Activated T-helper 17 cell treated with anti-CD3 and anti-CD28 coated beads, Interleukin-2, amount 50 U/mL, for 72 hours (primary cell): Measurements from ENCODE around the gene DLG4. TPM values are rescaled to one million over a fixed set of nuclear protein-coding genes. Genes with fewer than 3 reads are reported as not detected.

Experiments
- ATAC-seq: fragments of 150-1000 bp; cut with Tn5 transposase; replicated peaks from 2 replicates; pipeline ENCODE4 v1.10.0; 2021; ENCODE audit warnings: mild to moderate bottlenecking, moderate library complexity
- H3K27ac Mint-ChIP-seq: one replicate; pipeline ENCODE4 v1.8.0; 2022; ENCODE audit warnings: mixed read lengths
- H3K27me3 Mint-ChIP-seq: one replicate; pipeline ENCODE4 v1.8.0; 2022; ENCODE audit warnings: mixed read lengths
- H3K36me3 Mint-ChIP-seq: one replicate; pipeline ENCODE4 v1.8.0; 2022; ENCODE audit warnings: low read depth, mild to moderate bottlenecking, mixed read lengths
- H3K4me1 Mint-ChIP-seq: one replicate; pipeline ENCODE4 v1.8.0; 2022; ENCODE audit warnings: mixed read lengths
- H3K4me3 Mint-ChIP-seq: one replicate; pipeline ENCODE4 v1.8.0; 2022; ENCODE audit warnings: mild to moderate bottlenecking, mixed read lengths
- H3K9me3 Mint-ChIP-seq: one replicate; pipeline ENCODE4 v1.8.0; 2022; ENCODE audit warnings: mixed read lengths
- total RNA-seq, 2 donors: library from RNA; stranded (reverse); gene quantifications; one replicate each; pipeline ENCODE4 v1.2.3, GENCODE V29; 2022

DLG4 gene
- total RNA-seq, 2 donors from 2014 or later: 5.9 to 19.4 TPM

- Mint-ChIP-seq H3K36me3 (peaks cover 92% of the 10 kb centered on the region), H3K27ac (no peak overlapping the region), H3K9me3 (no peaks in the 10 kb centered on the region), H3K4me3 (no peak overlapping the region), H3K27me3 (no peaks in the 10 kb centered on the region), H3K4me1 (peaks cover 24% of the 10 kb centered on the region)
- no peak for ATAC-seq
These were observed 9.3 kb upstream of the DLG4 start for GRCh38 chr17:7228920-7229319.

- no peak overlapping the region for H3K27ac Mint-ChIP-seq
- no peak overlapping the region for H3K4me3 Mint-ChIP-seq
- no peaks in the 10 kb centered on the region for H3K27me3 Mint-ChIP-seq
- no peak for ATAC-seq
- peaks cover 95% of the 10 kb centered on the region for H3K36me3 Mint-ChIP-seq
- peaks cover 15% of the 10 kb centered on the region for H3K4me1 Mint-ChIP-seq
- H3K9me3 Mint-ChIP-seq: no peaks in the 10 kb centered on the region
These were observed 7.4 kb upstream of the DLG4 start for GRCh38 chr17:7226721-7227710.

GRCh38 chr17:7225711-7226331 lies 6.2 kb upstream of the DLG4 start:
- Mint-ChIP-seq H3K27ac (no peak overlapping the region), H3K36me3 (peaks cover 95% of the 10 kb centered on the region), H3K9me3 (no peaks in the 10 kb centered on the region), H3K4me1 (peaks cover 17% of the 10 kb centered on the region), H3K27me3 (no peaks in the 10 kb centered on the region), H3K4me3 (no peak overlapping the region)
- no peak for ATAC-seq

GRCh38 chr17:7224661-7225111 lies 5.0 kb upstream of the DLG4 start:
- ATAC-seq: no peak
- peaks cover 95% of the 10 kb centered on the region for H3K36me3 Mint-ChIP-seq
- no peaks in the 10 kb centered on the region for H3K27me3 Mint-ChIP-seq
- H3K9me3 Mint-ChIP-seq: no peaks in the 10 kb centered on the region
- H3K4me3 Mint-ChIP-seq: no peak overlapping the region
- H3K27ac Mint-ChIP-seq: no peak overlapping the region
- peaks cover 22% of the 10 kb centered on the region for H3K4me1 Mint-ChIP-seq

GRCh38 chr17:7224110-7224509 lies 4.5 kb upstream of the DLG4 start:
- peaks cover 94% of the 10 kb centered on the region for H3K36me3 Mint-ChIP-seq
- no peaks in the 10 kb centered on the region for H3K9me3 Mint-ChIP-seq
- no peaks in the 10 kb centered on the region for H3K27me3 Mint-ChIP-seq
- no peak overlapping the region for H3K27ac Mint-ChIP-seq
- ATAC-seq: no peak
- H3K4me3 Mint-ChIP-seq: no peak overlapping the region
- peaks cover 26% of the 10 kb centered on the region for H3K4me1 Mint-ChIP-seq

GRCh38 chr17:7223375-7223774 lies 3.7 kb upstream of the DLG4 start:
- Mint-ChIP-seq H3K27ac (no peak overlapping the region), H3K4me3 (no peak overlapping the region), H3K36me3 (peaks cover 86% of the 10 kb centered on the region), H3K27me3 (no peaks in the 10 kb centered on the region), H3K9me3 (no peaks in the 10 kb centered on the region), H3K4me1 (peaks cover 31% of the 10 kb centered on the region)
- no peak for ATAC-seq

GRCh38 chr17:7222972-7223292 lies 3.3 kb upstream of the DLG4 start:
- peaks cover 27% of the 10 kb centered on the region for H3K4me1 Mint-ChIP-seq
- no peak overlapping the region for H3K27ac Mint-ChIP-seq
- no peak overlapping the region for H3K4me3 Mint-ChIP-seq
- H3K36me3 Mint-ChIP-seq: peaks cover 82% of the 10 kb centered on the region
- no peaks in the 10 kb centered on the region for H3K27me3 Mint-ChIP-seq
- ATAC-seq: no peak
- no peaks in the 10 kb centered on the region for H3K9me3 Mint-ChIP-seq

GRCh38 chr17:7222093-7222971 lies 2.7 kb upstream of the DLG4 start:
- H3K9me3 Mint-ChIP-seq: no peaks in the 10 kb centered on the region
- H3K36me3 Mint-ChIP-seq: peaks cover 76% of the 10 kb centered on the region
- H3K27ac Mint-ChIP-seq: peak overlapping the region; percentile 98
- no peaks in the 10 kb centered on the region for H3K27me3 Mint-ChIP-seq
- ATAC-seq: no peak
- peaks cover 24% of the 10 kb centered on the region for H3K4me1 Mint-ChIP-seq
- H3K4me3 Mint-ChIP-seq: peak overlapping the region; percentile 94

GRCh38 chr17:7221278-7222092 lies 1.8 kb upstream of the DLG4 start:
- Mint-ChIP-seq H3K4me1 (peaks cover 26% of the 10 kb centered on the region), H3K9me3 (no peaks in the 10 kb centered on the region), H3K4me3 (peak overlapping the region; percentile 94), H3K27ac (peak overlapping the region; percentile 98), H3K27me3 (no peaks in the 10 kb centered on the region), H3K36me3 (peaks cover 68% of the 10 kb centered on the region)
- no peak for ATAC-seq

- Mint-ChIP-seq H3K27me3 (no peaks in the 10 kb centered on the region), H3K4me1 (peaks cover 32% of the 10 kb centered on the region)
These were observed 1.1 kb upstream of the DLG4 start for GRCh38 chr17:7220593-7221277.

GRCh38 chr17:7219229-7219811 lies 316 bp downstream of the DLG4 start:
- Mint-ChIP-seq H3K9me3 (no peaks in the 10 kb centered on the region), H3K4me3 (peak overlapping the region; percentile 94), H3K27ac (peak overlapping the region; percentile 98), H3K4me1 (peaks cover 41% of the 10 kb centered on the region), H3K27me3 (no peaks in the 10 kb centered on the region), H3K36me3 (peaks cover 55% of the 10 kb centered on the region)
- no peak for ATAC-seq

More at GRCh38 chr17:7220593-7221277, 1.1 kb upstream of the DLG4 start:
- peak; percentile 52 for ATAC-seq
- no peaks in the 10 kb centered on the region for H3K9me3 Mint-ChIP-seq
- H3K36me3 Mint-ChIP-seq: peaks cover 63% of the 10 kb centered on the region
- peak overlapping the region; percentile 98 for H3K27ac Mint-ChIP-seq
- peak overlapping the region; percentile 94 for H3K4me3 Mint-ChIP-seq

GRCh38 chr17:7218758-7219157 lies 878 bp downstream of the DLG4 start:
- H3K36me3 Mint-ChIP-seq: peaks cover 51% of the 10 kb centered on the region
- ATAC-seq: no peak
- peak overlapping the region; percentile 94 for H3K4me3 Mint-ChIP-seq
- H3K27me3 Mint-ChIP-seq: no peaks in the 10 kb centered on the region
- H3K9me3 Mint-ChIP-seq: no peaks in the 10 kb centered on the region
- H3K27ac Mint-ChIP-seq: peak overlapping the region; percentile 98
- H3K4me1 Mint-ChIP-seq: peaks cover 45% of the 10 kb centered on the region

- H3K9me3 Mint-ChIP-seq: no peaks in the 10 kb centered on the region
- no peak for ATAC-seq
- H3K4me3 Mint-ChIP-seq: peak overlapping the region; percentile 94
- peaks cover 45% of the 10 kb centered on the region for H3K36me3 Mint-ChIP-seq
- peaks cover 51% of the 10 kb centered on the region for H3K4me1 Mint-ChIP-seq
- no peaks in the 10 kb centered on the region for H3K27me3 Mint-ChIP-seq
- H3K27ac Mint-ChIP-seq: peak overlapping the region; percentile 98
These were observed 1.5 kb downstream of the DLG4 start for GRCh38 chr17:7218166-7218565.
